GM12891 (cell line): ENCODE data around the gene ORMDL3.

Source experiments
- PAX5 ChIP-seq: IDR thresholded peaks from 2 replicates; pipeline ENCODE4 v1.6.1; 2011; ENCODE audit warnings: low read length, moderate library complexity, mild to moderate bottlenecking; ENCODE audit not compliant: insufficient read depth, severe bottlenecking
- POLR2A ChIP-seq: IDR thresholded peaks from 2 replicates; pipeline ENCODE4 v1.6.1; 2011; ENCODE audit warnings: low read depth, low read length, control low read depth
- POLR2AphosphoS5 ChIP-seq: IDR thresholded peaks from 2 replicates; pipeline ENCODE4 v1.6.1; 2011; ENCODE audit warnings: low read depth, low read length, control low read depth
- SPI1 ChIP-seq: IDR thresholded peaks from 2 replicates; pipeline ENCODE4 v1.6.1; 2011; ENCODE audit warnings: low read depth, low read length, control low read depth
- TAF1 ChIP-seq: IDR thresholded peaks from 2 replicates; pipeline ENCODE4 v1.6.1; 2011; ENCODE audit warnings: low read depth, low read length, control low read depth

DNA sequence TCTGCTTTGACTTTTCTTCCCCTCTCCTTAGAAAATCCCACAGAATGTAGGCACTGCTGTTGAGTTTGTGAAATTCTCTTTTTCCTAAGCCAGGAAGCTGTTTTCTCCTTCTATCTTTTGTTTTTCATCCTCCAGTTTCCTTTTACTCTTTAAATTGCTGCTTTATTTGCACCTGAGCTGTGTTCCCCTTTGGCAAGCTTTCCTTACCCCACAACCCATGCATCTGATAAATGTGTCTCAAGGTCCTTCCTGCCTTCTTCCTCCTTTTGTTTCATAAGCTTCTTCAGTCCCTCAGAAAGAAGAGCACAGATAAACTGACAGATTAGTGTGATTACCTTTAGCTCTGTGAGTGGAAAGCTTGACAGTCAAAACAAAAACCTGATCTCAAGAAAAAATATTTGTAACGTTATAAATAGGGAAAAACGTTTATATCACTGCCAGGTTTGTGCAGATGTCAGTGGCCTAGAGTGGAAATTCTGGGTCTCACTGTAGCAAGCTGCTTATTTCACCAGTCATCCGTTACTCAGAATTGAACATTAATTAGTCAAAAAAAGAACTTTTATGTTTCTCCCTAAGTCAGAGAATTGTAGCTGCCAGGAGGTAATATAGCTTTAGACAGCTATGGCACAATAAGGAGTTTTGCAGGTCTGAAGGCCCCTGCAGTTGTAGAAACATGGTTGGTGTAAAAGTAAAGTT lies 32.6 kb downstream of the ORMDL3 start:
- TF ChIP-seq POLR2A (no peak), TAF1 (no peak), POLR2AphosphoS5 (no peak), SPI1 (no peak), PAX5 (no peak)
